Measurements from ENCODE around the gene PPP1R17. TPM values are rescaled to one million over a fixed set of nuclear protein-coding genes. Genes with fewer than 3 reads are reported as not detected.

The PPP1R17 gene
- total RNA-seq, 1 experiment from 2014 or later: not detected

DNA sequence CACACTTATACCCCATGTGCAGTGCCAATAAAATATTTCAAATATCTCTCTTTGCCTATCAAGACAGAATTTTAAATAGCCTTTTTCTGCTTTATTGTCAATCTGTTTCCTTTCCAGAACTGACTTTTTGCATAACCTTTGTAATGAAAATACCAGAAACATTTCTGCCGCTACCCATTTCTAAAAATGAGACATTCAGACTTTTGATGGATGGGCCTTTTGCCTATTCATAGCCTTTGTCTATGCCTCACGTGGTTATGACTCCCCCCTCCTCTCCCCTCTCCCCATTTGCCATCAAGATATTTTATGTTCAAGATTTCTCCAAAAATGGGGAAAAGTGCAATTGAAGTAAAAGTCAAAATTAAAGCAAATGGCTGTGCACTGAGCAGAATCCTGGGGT, 5.9 kb downstream of the PPP1R17 start:
- no peaks in the 10 kb centered on the region for H3K36me3 ChIP-seq (ENCODE audit: control insufficient read depth in 1 of 2, insufficient read depth in 2 of 2, low read length in 2 of 2)
- no peak overlapping the region for H2AFZ ChIP-seq (ENCODE audit: low read depth, low read length, poor library complexity, severe bottlenecking)
- H4K20me1 ChIP-seq (ENCODE audit: insufficient read depth): no peaks in the 10 kb centered on the region
- TF ChIP-seq CEBPB (IDR thresholded peaks at IDR 0.05; ENCODE audit: low read depth): no peak
- TF ChIP-seq FOSL1 (IDR thresholded peaks at IDR 0.05; ENCODE audit: low read depth): no peak
- TF ChIP-seq YY1 (IDR thresholded peaks at IDR 0.05; ENCODE audit: extremely low read depth, insufficient replicate concordance, low read depth, low read length): no peak
- no peak for TF ChIP-seq EZH2 (IDR thresholded peaks at IDR 0.05)
- TF ChIP-seq, protein P1, sequence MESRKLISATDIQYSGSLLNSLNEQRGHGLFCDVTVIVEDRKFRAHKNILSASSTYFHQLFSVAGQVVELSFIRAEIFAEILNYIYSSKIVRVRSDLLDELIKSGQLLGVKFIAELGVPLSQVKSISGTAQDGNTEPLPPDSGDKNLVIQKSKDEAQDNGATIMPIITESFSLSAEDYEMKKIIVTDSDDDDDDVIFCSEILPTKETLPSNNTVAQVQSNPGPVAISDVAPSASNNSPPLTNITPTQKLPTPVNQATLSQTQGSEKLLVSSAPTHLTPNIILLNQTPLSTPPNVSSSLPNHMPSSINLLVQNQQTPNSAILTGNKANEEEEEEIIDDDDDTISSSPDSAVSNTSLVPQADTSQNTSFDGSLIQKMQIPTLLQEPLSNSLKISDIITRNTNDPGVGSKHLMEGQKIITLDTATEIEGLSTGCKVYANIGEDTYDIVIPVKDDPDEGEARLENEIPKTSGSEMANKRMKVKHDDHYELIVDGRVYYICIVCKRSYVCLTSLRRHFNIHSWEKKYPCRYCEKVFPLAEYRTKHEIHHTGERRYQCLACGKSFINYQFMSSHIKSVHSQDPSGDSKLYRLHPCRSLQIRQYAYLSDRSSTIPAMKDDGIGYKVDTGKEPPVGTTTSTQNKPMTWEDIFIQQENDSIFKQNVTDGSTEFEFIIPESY (IDR thresholded peaks at IDR 0.05; ENCODE audit: extremely low read depth, insufficient replicate concordance, low read length): no peak
- no peak for TF ChIP-seq EGR1 (IDR thresholded peaks at IDR 0.05; ENCODE audit: low read depth)
- no peak for TF ChIP-seq REST (IDR thresholded peaks at IDR 0.05; ENCODE audit: low read depth)
- no peak for TF ChIP-seq SIN3A (IDR thresholded peaks at IDR 0.05; ENCODE audit: low read depth)
- no peak for TF ChIP-seq RAD21 (IDR thresholded peaks at IDR 0.05; ENCODE audit: low read depth)
- no peak for TF ChIP-seq ZNF274 (IDR thresholded peaks at IDR 0.05; ENCODE audit: low read depth, low read length)
- TF ChIP-seq ELF1 (IDR thresholded peaks at IDR 0.05; ENCODE audit: borderline replicate concordance, low read depth): no peak
- TF ChIP-seq POLR2A (IDR thresholded peaks at IDR 0.05; ENCODE audit: borderline replicate concordance, extremely low read depth, insufficient read depth, insufficient read length): no peak
- no peak for TF ChIP-seq POLR2AphosphoS5 (IDR thresholded peaks at IDR 0.05; ENCODE audit: low read depth, low read length)
- TF ChIP-seq, protein P2, sequence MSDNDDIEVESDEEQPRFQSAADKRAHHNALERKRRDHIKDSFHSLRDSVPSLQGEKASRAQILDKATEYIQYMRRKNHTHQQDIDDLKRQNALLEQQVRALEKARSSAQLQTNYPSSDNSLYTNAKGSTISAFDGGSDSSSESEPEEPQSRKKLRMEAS (IDR thresholded peaks at IDR 0.05): no peak
- no peak for TF ChIP-seq SP1 (IDR thresholded peaks at IDR 0.05; ENCODE audit: low read depth)
- TF ChIP-seq, protein P3, sequence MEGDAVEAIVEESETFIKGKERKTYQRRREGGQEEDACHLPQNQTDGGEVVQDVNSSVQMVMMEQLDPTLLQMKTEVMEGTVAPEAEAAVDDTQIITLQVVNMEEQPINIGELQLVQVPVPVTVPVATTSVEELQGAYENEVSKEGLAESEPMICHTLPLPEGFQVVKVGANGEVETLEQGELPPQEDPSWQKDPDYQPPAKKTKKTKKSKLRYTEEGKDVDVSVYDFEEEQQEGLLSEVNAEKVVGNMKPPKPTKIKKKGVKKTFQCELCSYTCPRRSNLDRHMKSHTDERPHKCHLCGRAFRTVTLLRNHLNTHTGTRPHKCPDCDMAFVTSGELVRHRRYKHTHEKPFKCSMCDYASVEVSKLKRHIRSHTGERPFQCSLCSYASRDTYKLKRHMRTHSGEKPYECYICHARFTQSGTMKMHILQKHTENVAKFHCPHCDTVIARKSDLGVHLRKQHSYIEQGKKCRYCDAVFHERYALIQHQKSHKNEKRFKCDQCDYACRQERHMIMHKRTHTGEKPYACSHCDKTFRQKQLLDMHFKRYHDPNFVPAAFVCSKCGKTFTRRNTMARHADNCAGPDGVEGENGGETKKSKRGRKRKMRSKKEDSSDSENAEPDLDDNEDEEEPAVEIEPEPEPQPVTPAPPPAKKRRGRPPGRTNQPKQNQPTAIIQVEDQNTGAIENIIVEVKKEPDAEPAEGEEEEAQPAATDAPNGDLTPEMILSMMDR (IDR thresholded peaks at IDR 0.05 in 2 of 3, conservative IDR thresholded peaks at IDR 0.05 in 1 of 3; ENCODE audit: borderline replicate concordance in 1 of 3, insufficient read depth in 1 of 3, low read depth in 2 of 3, low read length in 2 of 3): no peak
- no peak for TF ChIP-seq CBX3 (IDR thresholded peaks at IDR 0.05; ENCODE audit: low read depth)
- no peak for TF ChIP-seq EZH2phosphoT487 (IDR thresholded peaks at IDR 0.05; ENCODE audit: borderline replicate concordance)
- no peak for TF ChIP-seq ZFX (IDR thresholded peaks at IDR 0.05)
- TF ChIP-seq ATF3 (IDR thresholded peaks at IDR 0.05): no peak
- ChIA-PET RAD21 (ENCODE audit: low non-redundant PET in 1 of 2, low total read pairs in 2 of 2, uncharacterized antibody in 2 of 2, unreplicated experiment in 2 of 2) (no interaction called here), POLR2A (no interaction called here), CTCF (no interaction called here)
- no peak for DNase-seq (ENCODE audit: low read depth, low spot score)
- ATAC-seq: no peak
- BruUV-seq (replicated peaks): no TSS peak
- no peaks in the 10 kb centered on the region for H3K79me2 ChIP-seq (ENCODE audit: insufficient read depth, low read length)
- peaks cover 33% of the 10 kb centered on the region; the same call in 1 of the 2 replicates for H3K27me3 ChIP-seq (ENCODE audit: insufficient read depth, low read length)
- H3K4me1 ChIP-seq (ENCODE audit: control insufficient read depth in 1 of 2, insufficient read depth in 2 of 2, low read length in 2 of 2): no peaks in the 10 kb centered on the region
- H3K9me3 ChIP-seq (ENCODE audit: control insufficient read depth in 1 of 2, insufficient read depth in 1 of 2, low read depth in 1 of 2, low read length in 2 of 2): no peaks in the 10 kb centered on the region
- no peaks in the 10 kb centered on the region for H3K9me2 ChIP-seq (ENCODE audit: insufficient read depth)
- no peak overlapping the region for H3K9ac ChIP-seq (ENCODE audit: low read length)
- no peak overlapping the region for H3K4me3 ChIP-seq (replicated peaks in 1 of 2; ENCODE audit: low read depth in 1 of 2, low read length in 2 of 2)
- intact Hi-C loops (cut with micrococcal nuclease): no loop called here
- H3K4me2 ChIP-seq (ENCODE audit: low read length): no peak overlapping the region
- no peak overlapping the region for H3K27ac ChIP-seq (ENCODE audit: low read depth, low read length)

Measured in HCT116 (cell line).